Measurements from ENCODE around the gene NUP85. TPM values are rescaled to one million over a fixed set of nuclear protein-coding genes. Genes with fewer than 3 reads are reported as not detected.
"Not testable (repeated sequence)": the region's sequence is repeated elsewhere in the genome, so short reads cannot be mapped to it uniquely, and the experiment has no call there.

Gene NUP85
- total RNA-seq, 1 donor from 2014 or later, result 122 TPM

GRCh38 chr17:75267153-75267410 lies 61.6 kb downstream of the NUP85 start:
- intact Hi-C loops (cut with micrococcal nuclease), result loop anchor here (10.0 kb wide), 1 partner anchor 318 kb away; the partner anchor contains the start of gene MYO15B

GRCh38 chr17:75267411-75268232 lies 62.1 kb downstream of the NUP85 start:
- peaks cover 26% of the 10 kb centered on the region for H3K4me1 Mint-ChIP-seq (ENCODE audit: low read depth)
- intact Hi-C loops (cut with micrococcal nuclease), result loop anchor here (10.0 kb wide), 1 partner anchor 317 kb away; the partner anchor contains the start of gene MYO15B
- no peak for DNase-seq (ENCODE audit: low spot score)
- H3K36me3 Mint-ChIP-seq (ENCODE audit: low read depth), result peaks cover 62% of the 10 kb centered on the region
- H3K9me3 Mint-ChIP-seq, result no peaks in the 10 kb centered on the region
- H3K27me3 Mint-ChIP-seq (ENCODE audit: low read depth), result no peaks in the 10 kb centered on the region
- no peak overlapping the region for H3K27ac Mint-ChIP-seq
- H3K4me3 Mint-ChIP-seq (ENCODE audit: low read depth), result no peak overlapping the region

More at GRCh38 chr17:75267153-75267410, 61.6 kb downstream of the NUP85 start:
- H3K36me3 Mint-ChIP-seq (ENCODE audit: low read depth), result peaks cover 64% of the 10 kb centered on the region
- no peak overlapping the region for H3K27ac Mint-ChIP-seq
- H3K27me3 Mint-ChIP-seq (ENCODE audit: low read depth), result no peaks in the 10 kb centered on the region
- H3K9me3 Mint-ChIP-seq, result no peaks in the 10 kb centered on the region
- H3K4me3 Mint-ChIP-seq (ENCODE audit: low read depth), result no peak overlapping the region
- H3K4me1 Mint-ChIP-seq (ENCODE audit: low read depth), result peaks cover 28% of the 10 kb centered on the region
- DNase-seq (ENCODE audit: low spot score), result no peak

GRCh38 chr17:75269844-75270217 lies 64.4 kb downstream of the NUP85 start:
- H3K4me3 Mint-ChIP-seq (ENCODE audit: low read depth), result peak overlapping the region; percentile 85
- intact Hi-C loops (cut with micrococcal nuclease), result loop anchor here (1.0 to 10.0 kb wide), 5 partner anchors 8 to 395 kb away; partner anchors contain the start of genes CASKIN2, MYO15B, RECQL5 and SAP30BP
- DNase-seq (ENCODE audit: low spot score), result no peak
- H3K4me1 Mint-ChIP-seq (ENCODE audit: low read depth), result peaks cover 30% of the 10 kb centered on the region
- H3K36me3 Mint-ChIP-seq (ENCODE audit: low read depth), result peaks cover 59% of the 10 kb centered on the region
- H3K27ac Mint-ChIP-seq, result peak overlapping the region; percentile 93
- H3K9me3 Mint-ChIP-seq, result no peaks in the 10 kb centered on the region
- no peaks in the 10 kb centered on the region for H3K27me3 Mint-ChIP-seq (ENCODE audit: low read depth)

GRCh38 chr17:75270218-75270965 lies 64.9 kb downstream of the NUP85 start:
- Mint-ChIP-seq H3K27me3 (ENCODE audit: low read depth) (no peaks in the 10 kb centered on the region), H3K4me3 (ENCODE audit: low read depth) (peak overlapping the region; percentile 85), H3K4me1 (ENCODE audit: low read depth) (peaks cover 33% of the 10 kb centered on the region), H3K27ac (peak overlapping the region; percentile 93), H3K36me3 (ENCODE audit: low read depth) (peaks cover 58% of the 10 kb centered on the region), H3K9me3 (no peaks in the 10 kb centered on the region)
- DNase-seq (ENCODE audit: low spot score), result peak; percentile 60
- intact Hi-C loops (cut with micrococcal nuclease), result loop anchor here (1.0 to 10.0 kb wide), 4 partner anchors 8 to 394 kb away; partner anchors contain the start of genes CASKIN2, RECQL5, SAP30BP and TSEN54

- Mint-ChIP-seq H3K27ac (peak within 1 kb of the TSS; percentile 93), H3K36me3 (ENCODE audit: low read depth) (peaks cover 56% of the 10 kb centered on the region), H3K9me3 (no peaks in the 10 kb centered on the region), H3K4me1 (ENCODE audit: low read depth) (peaks cover 33% of the 10 kb centered on the region), H3K4me3 (ENCODE audit: low read depth) (peak within 1 kb of the TSS; percentile 88), H3K27me3 (ENCODE audit: low read depth) (no peaks in the 10 kb centered on the region)
- intact Hi-C loops (cut with micrococcal nuclease), result loop anchor here (1.0 to 10.0 kb wide), 6 partner anchors 9 to 394 kb away; partner anchors contain the start of genes CASKIN2, RECQL5, SAP30BP and SLC25A19
- no peak for DNase-seq (ENCODE audit: low spot score)
Measured at GRCh38 chr17:75270966-75271232, 65.4 kb downstream of the NUP85 start, which contains the start of gene MIF4GD. MIF4GD (minus strand) TSS chr17:75271231; CDS start chr17:75270195, 1,036 bp downstream.

- H3K27ac Mint-ChIP-seq, result peak overlapping the region; percentile 74
- peak; percentile 87 for DNase-seq (ENCODE audit: low spot score)
- no peaks in the 10 kb centered on the region for H3K9me3 Mint-ChIP-seq
- peak overlapping the region; percentile 88 for H3K4me3 Mint-ChIP-seq (ENCODE audit: low read depth)
- peaks cover 51% of the 10 kb centered on the region for H3K36me3 Mint-ChIP-seq (ENCODE audit: low read depth)
- H3K27me3 Mint-ChIP-seq (ENCODE audit: low read depth), result no peaks in the 10 kb centered on the region
- intact Hi-C loops (cut with micrococcal nuclease), result loop anchor here (1.0 to 10.0 kb wide), 5 partner anchors 18 to 393 kb away; partner anchors contain the start of genes CASKIN2, RECQL5, SAP30BP and SLC25A19
- H3K4me1 Mint-ChIP-seq (ENCODE audit: low read depth), result peaks cover 33% of the 10 kb centered on the region
Measured at GRCh38 chr17:75271233-75271954, 65.9 kb downstream of the NUP85 start.

- no peak for DNase-seq (ENCODE audit: low spot score)
- peak overlapping the region; percentile 83 for H3K27ac Mint-ChIP-seq
- H3K27me3 Mint-ChIP-seq (ENCODE audit: low read depth), result no peaks in the 10 kb centered on the region
- H3K9me3 Mint-ChIP-seq, result no peaks in the 10 kb centered on the region
- intact Hi-C loops (cut with micrococcal nuclease), result loop anchor here (1.0 to 10.0 kb wide), 5 partner anchors 17 to 393 kb away; partner anchors contain the start of genes CASKIN2, RECQL5, SAP30BP and SLC25A19
- H3K4me1 Mint-ChIP-seq (ENCODE audit: low read depth), result peaks cover 31% of the 10 kb centered on the region
- peaks cover 46% of the 10 kb centered on the region for H3K36me3 Mint-ChIP-seq (ENCODE audit: low read depth)
- H3K4me3 Mint-ChIP-seq (ENCODE audit: low read depth), result peak overlapping the region; percentile 88
Measured at GRCh38 chr17:75271955-75272847, 66.7 kb downstream of the NUP85 start.

GRCh38 chr17:75272848-75273184 lies 67.3 kb downstream of the NUP85 start:
- Mint-ChIP-seq H3K27ac (peak overlapping the region; percentile 83), H3K4me1 (ENCODE audit: low read depth) (peaks cover 28% of the 10 kb centered on the region), H3K27me3 (ENCODE audit: low read depth) (no peaks in the 10 kb centered on the region), H3K36me3 (ENCODE audit: low read depth) (peaks cover 47% of the 10 kb centered on the region), H3K4me3 (ENCODE audit: low read depth) (peak overlapping the region; percentile 88), H3K9me3 (no peaks in the 10 kb centered on the region)
- no peak for DNase-seq (ENCODE audit: low spot score)
- intact Hi-C loops (cut with micrococcal nuclease), result loop anchor here (5.0 to 10.0 kb wide), 3 partner anchors 161 to 392 kb away; partner anchors contain the start of genes CASKIN2, RECQL5, SAP30BP and TSEN54

GRCh38 chr17:75273977-75274708 lies 68.7 kb downstream of the NUP85 start:
- no peak overlapping the region for H3K4me3 Mint-ChIP-seq (ENCODE audit: low read depth)
- no peaks in the 10 kb centered on the region for H3K27me3 Mint-ChIP-seq (ENCODE audit: low read depth)
- H3K27ac Mint-ChIP-seq, result no peak overlapping the region
- peaks cover 48% of the 10 kb centered on the region for H3K36me3 Mint-ChIP-seq (ENCODE audit: low read depth)
- H3K9me3 Mint-ChIP-seq, result no peaks in the 10 kb centered on the region
- H3K4me1 Mint-ChIP-seq (ENCODE audit: low read depth), result peaks cover 24% of the 10 kb centered on the region
- intact Hi-C loops (cut with micrococcal nuclease), result loop anchor here (5.0 to 10.0 kb wide), 3 partner anchors 162 to 391 kb away; partner anchors contain the start of genes CASKIN2, RECQL5, SAP30BP and TSEN54
- no peak for DNase-seq (ENCODE audit: low spot score)

- intact Hi-C loops (cut with micrococcal nuclease), result loop anchor here (10.0 kb wide), 1 partner anchor 387 kb away; the partner anchor contains the start of genes RECQL5 and SAP30BP
- DNase-seq (ENCODE audit: low spot score), result no peak
- no peaks in the 10 kb centered on the region for H3K9me3 Mint-ChIP-seq
- peaks cover 12% of the 10 kb centered on the region for H3K4me1 Mint-ChIP-seq (ENCODE audit: low read depth)
- H3K27ac Mint-ChIP-seq, result no peak overlapping the region
- no peak overlapping the region for H3K4me3 Mint-ChIP-seq (ENCODE audit: low read depth)
- H3K27me3 Mint-ChIP-seq (ENCODE audit: low read depth), result no peaks in the 10 kb centered on the region
- peaks cover 50% of the 10 kb centered on the region for H3K36me3 Mint-ChIP-seq (ENCODE audit: low read depth)
Measured at GRCh38 chr17:75277664-75278071, 72.2 kb downstream of the NUP85 start.

- H3K9me3 Mint-ChIP-seq; intact Hi-C loops (cut with micrococcal nuclease); H3K27me3 Mint-ChIP-seq (ENCODE audit: low read depth); DNase-seq (ENCODE audit: low spot score); H3K4me1 Mint-ChIP-seq (ENCODE audit: low read depth); H3K27ac Mint-ChIP-seq; H3K4me3 Mint-ChIP-seq (ENCODE audit: low read depth): not testable (repeated sequence)
- peaks cover 51% of the 10 kb centered on the region for H3K36me3 Mint-ChIP-seq (ENCODE audit: low read depth)
Measured at GRCh38 chr17:75280189-75280588, 74.7 kb downstream of the NUP85 start.

Measured in activated T-helper 2 cell treated with anti-CD3 and anti-CD28 coated beads, Interferon-gamma antibody, Interleukin-2, Interleukin-4, amounts not matched to agents 10 μg/mL and 5 μg/mL and 100 μg/mL, durations not matched to agents 14 hours and 24 hours and 36 hours (primary cell).